ENCODE data around the gene FGFR2.

DNA sequence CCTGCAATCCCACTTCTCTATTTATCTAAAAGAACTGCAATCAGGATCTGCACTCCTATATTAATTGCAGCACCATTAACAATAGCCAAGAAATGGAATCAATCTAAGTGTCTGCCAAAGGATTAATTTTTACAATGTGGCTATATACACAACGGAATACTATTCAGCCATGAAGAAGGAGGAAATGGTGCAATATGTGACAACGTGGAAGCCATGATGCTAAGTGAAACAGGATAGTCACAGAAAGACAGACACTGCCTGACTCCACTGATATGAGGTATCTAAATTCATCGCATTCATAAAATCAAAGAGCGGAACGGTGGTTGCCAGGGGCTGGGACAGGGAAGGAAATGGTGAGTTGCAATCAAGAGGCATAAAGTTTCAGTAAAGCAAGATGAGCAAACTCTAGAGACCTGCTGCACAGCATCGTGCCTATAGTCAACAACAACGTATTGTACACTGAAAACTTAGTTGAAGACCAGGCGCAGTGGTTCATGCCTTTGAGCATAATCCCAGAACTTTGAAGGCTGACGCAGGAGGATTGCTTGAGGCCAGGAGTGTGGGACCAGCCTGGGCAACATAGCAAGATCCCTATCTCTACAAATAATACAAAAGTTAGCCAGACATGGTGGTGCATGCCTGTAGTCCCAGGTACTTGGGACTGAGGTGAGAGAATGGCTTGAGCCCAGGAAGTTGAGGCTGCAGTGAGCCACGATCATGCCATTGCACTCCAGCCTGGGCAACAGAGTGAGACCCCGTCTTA is 76.3 kb downstream of the FGFR2 start:
- TF ChIP-seq, protein P1, sequence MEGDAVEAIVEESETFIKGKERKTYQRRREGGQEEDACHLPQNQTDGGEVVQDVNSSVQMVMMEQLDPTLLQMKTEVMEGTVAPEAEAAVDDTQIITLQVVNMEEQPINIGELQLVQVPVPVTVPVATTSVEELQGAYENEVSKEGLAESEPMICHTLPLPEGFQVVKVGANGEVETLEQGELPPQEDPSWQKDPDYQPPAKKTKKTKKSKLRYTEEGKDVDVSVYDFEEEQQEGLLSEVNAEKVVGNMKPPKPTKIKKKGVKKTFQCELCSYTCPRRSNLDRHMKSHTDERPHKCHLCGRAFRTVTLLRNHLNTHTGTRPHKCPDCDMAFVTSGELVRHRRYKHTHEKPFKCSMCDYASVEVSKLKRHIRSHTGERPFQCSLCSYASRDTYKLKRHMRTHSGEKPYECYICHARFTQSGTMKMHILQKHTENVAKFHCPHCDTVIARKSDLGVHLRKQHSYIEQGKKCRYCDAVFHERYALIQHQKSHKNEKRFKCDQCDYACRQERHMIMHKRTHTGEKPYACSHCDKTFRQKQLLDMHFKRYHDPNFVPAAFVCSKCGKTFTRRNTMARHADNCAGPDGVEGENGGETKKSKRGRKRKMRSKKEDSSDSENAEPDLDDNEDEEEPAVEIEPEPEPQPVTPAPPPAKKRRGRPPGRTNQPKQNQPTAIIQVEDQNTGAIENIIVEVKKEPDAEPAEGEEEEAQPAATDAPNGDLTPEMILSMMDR (IDR thresholded peaks at IDR 0.05; ENCODE audit: poor library complexity, severe bottlenecking): no peak
- TF ChIP-seq EP300 (conservative IDR thresholded peaks at IDR 0.05; ENCODE audit: poor library complexity, severe bottlenecking): no peak
- TF ChIP-seq POLR2AphosphoS5 (IDR thresholded peaks at IDR 0.05): no peak
- no peak for TF ChIP-seq SMC3 (conservative IDR thresholded peaks at IDR 0.05; ENCODE audit: poor library complexity)
